ENCODE data around the gene TGFB2. TPM values are rescaled to one million over a fixed set of nuclear protein-coding genes. Genes with fewer than 3 reads are reported as not detected.

Gene TGFB2
- total RNA-seq, 1 experiment from 2014 or later, result 2.5 TPM

DNA sequence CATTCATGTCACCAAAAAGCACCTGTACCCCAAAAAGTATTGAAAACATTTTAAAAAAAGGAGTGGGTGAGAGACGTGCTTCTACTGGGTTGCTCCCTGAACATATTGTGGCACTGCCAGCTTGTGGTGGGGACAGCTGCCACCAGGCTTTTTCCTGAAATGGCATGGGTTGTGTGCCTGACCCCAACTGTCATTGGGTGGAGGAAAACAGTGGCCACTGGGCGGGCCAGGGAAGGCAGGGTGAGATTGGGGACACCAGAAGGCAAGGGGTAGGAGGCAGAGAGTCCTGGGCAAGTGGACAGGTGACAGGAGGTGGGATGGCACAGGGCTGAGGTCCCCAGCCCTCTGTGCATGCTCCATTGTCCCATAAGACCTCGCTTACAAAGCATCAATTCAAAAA lies 55.5 kb downstream of the TGFB2 start:
- ChIA-PET POLR2A (no interaction called here), CTCF (no interaction called here)
- Mint-ChIP-seq H3K4me1 (peaks cover 33% of the 10 kb centered on the region), H3K9me3 (peaks cover 7% of the 10 kb centered on the region; the same call in 1 of the 2 replicates), H3K4me3 (no peak overlapping the region), H3K27me3 (ENCODE audit: low read depth) (no peaks in the 10 kb centered on the region), H3K36me3 (peaks cover 3% of the 10 kb centered on the region; the same call in 1 of the 2 replicates), H3K27ac (no peak overlapping the region)
- no peak for TF ChIP-seq ZNF671 (CRISPR knock-in tag; IDR thresholded peaks at IDR 0.05)
- TF ChIP-seq, protein P1, sequence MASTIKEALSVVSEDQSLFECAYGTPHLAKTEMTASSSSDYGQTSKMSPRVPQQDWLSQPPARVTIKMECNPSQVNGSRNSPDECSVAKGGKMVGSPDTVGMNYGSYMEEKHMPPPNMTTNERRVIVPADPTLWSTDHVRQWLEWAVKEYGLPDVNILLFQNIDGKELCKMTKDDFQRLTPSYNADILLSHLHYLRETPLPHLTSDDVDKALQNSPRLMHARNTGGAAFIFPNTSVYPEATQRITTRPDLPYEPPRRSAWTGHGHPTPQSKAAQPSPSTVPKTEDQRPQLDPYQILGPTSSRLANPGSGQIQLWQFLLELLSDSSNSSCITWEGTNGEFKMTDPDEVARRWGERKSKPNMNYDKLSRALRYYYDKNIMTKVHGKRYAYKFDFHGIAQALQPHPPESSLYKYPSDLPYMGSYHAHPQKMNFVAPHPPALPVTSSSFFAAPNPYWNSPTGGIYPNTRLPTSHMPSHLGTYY (CRISPR knock-in tag; IDR thresholded peaks at IDR 0.05), result no peak
- TF ChIP-seq, protein P2, sequence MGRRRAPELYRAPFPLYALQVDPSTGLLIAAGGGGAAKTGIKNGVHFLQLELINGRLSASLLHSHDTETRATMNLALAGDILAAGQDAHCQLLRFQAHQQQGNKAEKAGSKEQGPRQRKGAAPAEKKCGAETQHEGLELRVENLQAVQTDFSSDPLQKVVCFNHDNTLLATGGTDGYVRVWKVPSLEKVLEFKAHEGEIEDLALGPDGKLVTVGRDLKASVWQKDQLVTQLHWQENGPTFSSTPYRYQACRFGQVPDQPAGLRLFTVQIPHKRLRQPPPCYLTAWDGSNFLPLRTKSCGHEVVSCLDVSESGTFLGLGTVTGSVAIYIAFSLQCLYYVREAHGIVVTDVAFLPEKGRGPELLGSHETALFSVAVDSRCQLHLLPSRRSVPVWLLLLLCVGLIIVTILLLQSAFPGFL (CRISPR knock-in tag; IDR thresholded peaks at IDR 0.05; ENCODE audit: borderline replicate concordance), result no peak
- no peak for TF ChIP-seq TEAD4 (CRISPR knock-in tag; IDR thresholded peaks at IDR 0.05)
- TF ChIP-seq HMGA2 (CRISPR knock-in tag; IDR thresholded peaks at IDR 0.05), result no peak
- no peak for TF ChIP-seq ETV6 (CRISPR knock-in tag; IDR thresholded peaks at IDR 0.05)
- TF ChIP-seq, protein P3, sequence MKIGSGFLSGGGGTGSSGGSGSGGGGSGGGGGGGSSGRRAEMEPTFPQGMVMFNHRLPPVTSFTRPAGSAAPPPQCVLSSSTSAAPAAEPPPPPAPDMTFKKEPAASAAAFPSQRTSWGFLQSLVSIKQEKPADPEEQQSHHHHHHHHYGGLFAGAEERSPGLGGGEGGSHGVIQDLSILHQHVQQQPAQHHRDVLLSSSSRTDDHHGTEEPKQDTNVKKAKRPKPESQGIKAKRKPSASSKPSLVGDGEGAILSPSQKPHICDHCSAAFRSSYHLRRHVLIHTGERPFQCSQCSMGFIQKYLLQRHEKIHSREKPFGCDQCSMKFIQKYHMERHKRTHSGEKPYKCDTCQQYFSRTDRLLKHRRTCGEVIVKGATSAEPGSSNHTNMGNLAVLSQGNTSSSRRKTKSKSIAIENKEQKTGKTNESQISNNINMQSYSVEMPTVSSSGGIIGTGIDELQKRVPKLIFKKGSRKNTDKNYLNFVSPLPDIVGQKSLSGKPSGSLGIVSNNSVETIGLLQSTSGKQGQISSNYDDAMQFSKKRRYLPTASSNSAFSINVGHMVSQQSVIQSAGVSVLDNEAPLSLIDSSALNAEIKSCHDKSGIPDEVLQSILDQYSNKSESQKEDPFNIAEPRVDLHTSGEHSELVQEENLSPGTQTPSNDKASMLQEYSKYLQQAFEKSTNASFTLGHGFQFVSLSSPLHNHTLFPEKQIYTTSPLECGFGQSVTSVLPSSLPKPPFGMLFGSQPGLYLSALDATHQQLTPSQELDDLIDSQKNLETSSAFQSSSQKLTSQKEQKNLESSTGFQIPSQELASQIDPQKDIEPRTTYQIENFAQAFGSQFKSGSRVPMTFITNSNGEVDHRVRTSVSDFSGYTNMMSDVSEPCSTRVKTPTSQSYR (CRISPR knock-in tag; IDR thresholded peaks at IDR 0.05), result no peak
- no peak for DNase-seq (ENCODE audit: low spot score)
- no peak for ATAC-seq

- Mint-ChIP-seq H3K9me3 (peaks cover 7% of the 10 kb centered on the region; the same call in 1 of the 2 replicates), H3K36me3 (peaks cover 3% of the 10 kb centered on the region; the same call in 1 of the 2 replicates), H3K4me1 (peaks cover 40% of the 10 kb centered on the region), H3K4me3 (no peak overlapping the region), H3K27ac (no peak overlapping the region), H3K27me3 (ENCODE audit: low read depth) (no peaks in the 10 kb centered on the region)
- ATAC-seq (peak; percentile 26), DNase-seq (ENCODE audit: low spot score) (no peak)
- ChIA-PET CTCF (interaction anchor here (1.7 kb wide), 2 partner anchors 63 to 141 kb away, joined by 4 read pairs; no protein-coding TSS in a partner anchor), POLR2A (no interaction called here)
- TF ChIP-seq FOXK1 (CRISPR knock-in tag; IDR thresholded peaks at IDR 0.05) (no peak), PRRX2 (CRISPR knock-in tag; IDR thresholded peaks at IDR 0.05) (no peak), ZNF423 (CRISPR knock-in tag; IDR thresholded peaks at IDR 0.05) (no peak), GRHL2 (CRISPR knock-in tag; IDR thresholded peaks at IDR 0.05; ENCODE audit: insufficient replicate concordance, severe bottlenecking) (no peak), CREB1 (CRISPR knock-in tag; IDR thresholded peaks at IDR 0.05) (no peak), MAX (CRISPR knock-in tag; IDR thresholded peaks at IDR 0.05) (no peak), NR3C1 (CRISPR knock-in tag; conservative IDR thresholded peaks at IDR 0.05; ENCODE audit: low read depth) (no peak), MYBL2 (CRISPR knock-in tag; IDR thresholded peaks at IDR 0.05) (no peak), CTCF (IDR thresholded peaks at IDR 0.05) (no peak), CREM (CRISPR knock-in tag; IDR thresholded peaks at IDR 0.05) (no peak), ZNF396 (CRISPR knock-in tag; IDR thresholded peaks at IDR 0.05; ENCODE audit: borderline replicate concordance) (no peak)
- TF ChIP-seq, protein P4, sequence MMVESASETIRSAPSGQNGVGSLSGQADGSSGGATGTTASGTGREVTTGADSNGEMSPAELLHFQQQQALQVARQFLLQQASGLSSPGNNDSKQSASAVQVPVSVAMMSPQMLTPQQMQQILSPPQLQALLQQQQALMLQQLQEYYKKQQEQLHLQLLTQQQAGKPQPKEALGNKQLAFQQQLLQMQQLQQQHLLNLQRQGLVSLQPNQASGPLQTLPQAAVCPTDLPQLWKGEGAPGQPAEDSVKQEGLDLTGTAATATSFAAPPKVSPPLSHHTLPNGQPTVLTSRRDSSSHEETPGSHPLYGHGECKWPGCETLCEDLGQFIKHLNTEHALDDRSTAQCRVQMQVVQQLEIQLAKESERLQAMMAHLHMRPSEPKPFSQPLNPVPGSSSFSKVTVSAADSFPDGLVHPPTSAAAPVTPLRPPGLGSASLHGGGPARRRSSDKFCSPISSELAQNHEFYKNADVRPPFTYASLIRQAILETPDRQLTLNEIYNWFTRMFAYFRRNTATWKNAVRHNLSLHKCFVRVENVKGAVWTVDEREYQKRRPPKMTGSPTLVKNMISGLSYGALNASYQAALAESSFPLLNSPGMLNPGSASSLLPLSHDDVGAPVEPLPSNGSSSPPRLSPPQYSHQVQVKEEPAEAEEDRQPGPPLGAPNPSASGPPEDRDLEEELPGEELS (CRISPR knock-in tag; IDR thresholded peaks at IDR 0.05), result no peak
- TF ChIP-seq, protein P5, sequence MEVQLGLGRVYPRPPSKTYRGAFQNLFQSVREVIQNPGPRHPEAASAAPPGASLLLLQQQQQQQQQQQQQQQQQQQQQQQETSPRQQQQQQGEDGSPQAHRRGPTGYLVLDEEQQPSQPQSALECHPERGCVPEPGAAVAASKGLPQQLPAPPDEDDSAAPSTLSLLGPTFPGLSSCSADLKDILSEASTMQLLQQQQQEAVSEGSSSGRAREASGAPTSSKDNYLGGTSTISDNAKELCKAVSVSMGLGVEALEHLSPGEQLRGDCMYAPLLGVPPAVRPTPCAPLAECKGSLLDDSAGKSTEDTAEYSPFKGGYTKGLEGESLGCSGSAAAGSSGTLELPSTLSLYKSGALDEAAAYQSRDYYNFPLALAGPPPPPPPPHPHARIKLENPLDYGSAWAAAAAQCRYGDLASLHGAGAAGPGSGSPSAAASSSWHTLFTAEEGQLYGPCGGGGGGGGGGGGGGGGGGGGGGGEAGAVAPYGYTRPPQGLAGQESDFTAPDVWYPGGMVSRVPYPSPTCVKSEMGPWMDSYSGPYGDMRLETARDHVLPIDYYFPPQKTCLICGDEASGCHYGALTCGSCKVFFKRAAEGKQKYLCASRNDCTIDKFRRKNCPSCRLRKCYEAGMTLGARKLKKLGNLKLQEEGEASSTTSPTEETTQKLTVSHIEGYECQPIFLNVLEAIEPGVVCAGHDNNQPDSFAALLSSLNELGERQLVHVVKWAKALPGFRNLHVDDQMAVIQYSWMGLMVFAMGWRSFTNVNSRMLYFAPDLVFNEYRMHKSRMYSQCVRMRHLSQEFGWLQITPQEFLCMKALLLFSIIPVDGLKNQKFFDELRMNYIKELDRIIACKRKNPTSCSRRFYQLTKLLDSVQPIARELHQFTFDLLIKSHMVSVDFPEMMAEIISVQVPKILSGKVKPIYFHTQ (CRISPR knock-in tag; IDR thresholded peaks at IDR 0.05), result no peak
Observed at GRCh38 chr1:218401441-218401997, 56.4 kb downstream of the TGFB2 start.

Data from WTC11 (cell line).